Measurements from ENCODE around the gene CLSTN2. TPM values are rescaled to one million over a fixed set of nuclear protein-coding genes. Genes with fewer than 3 reads are reported as not detected.

CLSTN2 gene
- total RNA-seq, 1 experiment from 2014 or later = 0.07 TPM

DNA sequence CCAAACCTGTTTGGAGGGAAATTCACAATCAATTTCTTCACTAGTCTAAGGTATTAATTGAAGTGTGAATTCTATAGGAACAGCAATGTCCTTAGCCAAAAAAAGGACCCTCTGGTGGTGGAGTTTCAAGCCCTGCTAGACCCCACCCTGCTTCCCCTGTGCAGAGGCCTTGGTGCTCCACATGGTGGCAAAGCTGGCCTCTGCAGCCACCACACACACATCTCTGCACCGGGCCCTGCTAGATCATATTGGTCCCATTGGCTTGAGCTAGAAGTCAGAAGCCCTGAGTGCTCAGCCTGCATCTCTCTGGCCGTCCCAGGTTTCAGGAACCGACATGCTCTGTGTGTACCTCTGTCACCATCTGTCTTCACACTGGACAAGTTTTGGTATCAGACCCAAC lies 522.0 kb downstream of the CLSTN2 start:
- Mint-ChIP-seq H3K4me3 (ENCODE audit: low read depth, unreplicated experiment) (no peak overlapping the region), H3K36me3 (ENCODE audit: insufficient read depth, unreplicated experiment) (no peaks in the 10 kb centered on the region), H3K4me1 (ENCODE audit: low read depth, unreplicated experiment) (no peaks in the 10 kb centered on the region), H3K27me3 (ENCODE audit: unreplicated experiment) (peaks cover 22% of the 10 kb centered on the region), H3K9me3 (ENCODE audit: low read depth, unreplicated experiment) (no peaks in the 10 kb centered on the region), H3K27ac (ENCODE audit: unreplicated experiment) (no peak overlapping the region)
- TF ChIP-seq, protein P1, sequence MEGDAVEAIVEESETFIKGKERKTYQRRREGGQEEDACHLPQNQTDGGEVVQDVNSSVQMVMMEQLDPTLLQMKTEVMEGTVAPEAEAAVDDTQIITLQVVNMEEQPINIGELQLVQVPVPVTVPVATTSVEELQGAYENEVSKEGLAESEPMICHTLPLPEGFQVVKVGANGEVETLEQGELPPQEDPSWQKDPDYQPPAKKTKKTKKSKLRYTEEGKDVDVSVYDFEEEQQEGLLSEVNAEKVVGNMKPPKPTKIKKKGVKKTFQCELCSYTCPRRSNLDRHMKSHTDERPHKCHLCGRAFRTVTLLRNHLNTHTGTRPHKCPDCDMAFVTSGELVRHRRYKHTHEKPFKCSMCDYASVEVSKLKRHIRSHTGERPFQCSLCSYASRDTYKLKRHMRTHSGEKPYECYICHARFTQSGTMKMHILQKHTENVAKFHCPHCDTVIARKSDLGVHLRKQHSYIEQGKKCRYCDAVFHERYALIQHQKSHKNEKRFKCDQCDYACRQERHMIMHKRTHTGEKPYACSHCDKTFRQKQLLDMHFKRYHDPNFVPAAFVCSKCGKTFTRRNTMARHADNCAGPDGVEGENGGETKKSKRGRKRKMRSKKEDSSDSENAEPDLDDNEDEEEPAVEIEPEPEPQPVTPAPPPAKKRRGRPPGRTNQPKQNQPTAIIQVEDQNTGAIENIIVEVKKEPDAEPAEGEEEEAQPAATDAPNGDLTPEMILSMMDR (IDR thresholded peaks at IDR 0.05; ENCODE audit: unreplicated experiment) = no peak
- DNase-seq = no peak
- intact Hi-C loops (cut with micrococcal nuclease; ENCODE audit: unreplicated experiment) = no loop called here
- BruUV-seq (replicated peaks) = no TSS peak
- CTCF ChIA-PET = no interaction called here

DNA sequence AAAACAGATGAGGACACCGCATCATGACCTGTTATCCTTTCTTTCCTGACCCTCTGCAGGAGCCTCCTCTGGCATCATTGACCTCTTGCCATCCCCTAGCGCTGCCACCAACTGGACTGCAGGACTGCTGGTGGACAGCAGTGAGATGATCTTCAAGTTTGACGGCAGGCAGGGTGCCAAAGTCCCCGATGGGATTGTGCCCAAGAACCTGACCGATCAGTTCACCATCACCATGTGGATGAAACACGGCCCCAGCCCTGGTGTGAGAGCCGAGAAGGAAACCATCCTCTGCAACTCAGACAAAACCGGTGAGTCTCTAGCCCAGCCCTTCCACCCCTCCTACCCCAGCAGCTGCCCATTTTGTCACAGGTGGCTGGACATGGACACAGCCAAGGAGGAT lies 524.5 kb downstream of the CLSTN2 start:
- Mint-ChIP-seq H3K27ac (ENCODE audit: unreplicated experiment) (no peak overlapping the region), H3K36me3 (ENCODE audit: insufficient read depth, unreplicated experiment) (no peaks in the 10 kb centered on the region), H3K4me3 (ENCODE audit: low read depth, unreplicated experiment) (no peak overlapping the region), H3K27me3 (ENCODE audit: unreplicated experiment) (peaks cover 29% of the 10 kb centered on the region), H3K4me1 (ENCODE audit: low read depth, unreplicated experiment) (no peaks in the 10 kb centered on the region), H3K9me3 (ENCODE audit: low read depth, unreplicated experiment) (no peaks in the 10 kb centered on the region)
- intact Hi-C loops (cut with micrococcal nuclease; ENCODE audit: unreplicated experiment) = no loop called here
- BruUV-seq (replicated peaks) = no TSS peak
- DNase-seq = no peak
- TF ChIP-seq, protein P1 (IDR thresholded peaks at IDR 0.05; ENCODE audit: unreplicated experiment) = no peak
- CTCF ChIA-PET = no interaction called here

DNA sequence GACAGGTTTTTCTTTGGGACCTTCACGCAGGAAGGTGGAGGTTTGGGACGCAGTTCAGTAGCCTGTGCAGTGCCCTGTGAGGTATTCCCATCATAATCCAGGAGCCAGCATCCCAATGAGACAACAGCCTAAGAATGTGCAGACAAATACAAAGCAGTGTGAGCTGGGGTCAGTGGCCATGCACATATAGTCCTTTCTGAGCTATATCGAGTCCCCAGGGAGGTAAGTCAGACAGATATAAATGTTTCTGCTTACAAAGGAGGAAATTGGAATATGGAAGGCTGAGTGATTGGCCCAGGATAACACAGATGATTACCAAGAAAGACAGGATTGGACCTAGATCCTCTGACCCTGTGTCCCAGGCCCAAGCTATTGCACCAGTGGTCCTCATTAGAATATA lies 526.3 kb downstream of the CLSTN2 start:
- DNase-seq = no peak
- intact Hi-C loops (cut with micrococcal nuclease; ENCODE audit: unreplicated experiment) = no loop called here
- Mint-ChIP-seq H3K9me3 (ENCODE audit: low read depth, unreplicated experiment) (no peaks in the 10 kb centered on the region), H3K4me3 (ENCODE audit: low read depth, unreplicated experiment) (no peak overlapping the region), H3K27me3 (ENCODE audit: unreplicated experiment) (peaks cover 33% of the 10 kb centered on the region), H3K27ac (ENCODE audit: unreplicated experiment) (no peak overlapping the region), H3K36me3 (ENCODE audit: insufficient read depth, unreplicated experiment) (no peaks in the 10 kb centered on the region), H3K4me1 (ENCODE audit: low read depth, unreplicated experiment) (no peaks in the 10 kb centered on the region)
- TF ChIP-seq, protein P1 (IDR thresholded peaks at IDR 0.05; ENCODE audit: unreplicated experiment) = no peak
- BruUV-seq (replicated peaks) = no TSS peak
- CTCF ChIA-PET = no interaction called here

DNA sequence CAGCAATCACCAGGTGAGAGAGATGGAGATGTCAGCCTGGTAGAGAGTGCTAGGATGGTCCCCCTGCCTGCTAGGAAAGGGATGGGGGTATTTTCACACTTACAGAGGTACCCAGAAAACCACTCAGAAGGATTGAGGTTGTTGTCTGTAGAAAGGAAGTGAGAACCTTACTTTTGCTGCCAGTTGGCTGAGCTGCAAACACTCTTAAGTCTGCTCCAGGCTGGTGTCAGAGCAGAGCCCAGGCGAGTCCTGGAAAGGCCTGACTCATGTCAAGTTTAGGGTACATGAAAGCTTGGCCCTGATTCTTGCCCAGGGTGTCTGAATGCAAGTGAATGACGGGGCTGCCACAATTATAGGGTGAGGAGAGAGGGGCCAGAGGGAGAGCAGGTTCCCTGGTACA lies 528.4 kb downstream of the CLSTN2 start:
- H3K9me3 Mint-ChIP-seq (ENCODE audit: low read depth, unreplicated experiment) = no peaks in the 10 kb centered on the region
- no peaks in the 10 kb centered on the region for H3K36me3 Mint-ChIP-seq (ENCODE audit: insufficient read depth, unreplicated experiment)
- BruUV-seq (replicated peaks) = no TSS peak
- no peak for DNase-seq
- TF ChIP-seq, protein P1 (IDR thresholded peaks at IDR 0.05; ENCODE audit: unreplicated experiment) = no peak
- H3K27ac Mint-ChIP-seq (ENCODE audit: unreplicated experiment) = no peak overlapping the region
- intact Hi-C loops (cut with micrococcal nuclease; ENCODE audit: unreplicated experiment) = no loop called here
- H3K27me3 Mint-ChIP-seq (ENCODE audit: unreplicated experiment) = peaks cover 33% of the 10 kb centered on the region
- no peak overlapping the region for H3K4me3 Mint-ChIP-seq (ENCODE audit: low read depth, unreplicated experiment)
- CTCF ChIA-PET = interaction anchor here (0.9 kb wide), 1 partner anchor 239 kb away, joined by 3 read pairs; no protein-coding TSS in a partner anchor
- no peaks in the 10 kb centered on the region for H3K4me1 Mint-ChIP-seq (ENCODE audit: low read depth, unreplicated experiment)
